Astrocyte of the cerebellum (primary cell): ENCODE results near the gene TEPSIN.

ENCODE experiments used
- DNase-seq: peaks from one replicate; pipeline ENCODE4 v3.0.0-alpha.2; 2011; ENCODE audit warnings: low read depth
- H3K4me3 ChIP-seq: 2 replicates; pipeline ENCODE4 v1.5.1; 2011; ENCODE audit warnings: mild to moderate bottlenecking, low read depth, low read length, moderate library complexity
- in situ Hi-C: cut with HindIII; loops from 2 replicates; pipeline ENCODE4 v1.10.0; 2017; ENCODE audit warnings: low sequenced_read_pairs
- TF ChIP-seq, protein P1 (sequence below): IDR thresholded peaks from 2 replicates; pipeline ENCODE4 v1.5.1; 2012; ENCODE audit warnings: low read length, low read depth, moderate library complexity, mild to moderate bottlenecking; ENCODE audit errors: missing control alignments

Gene TEPSIN

DNA sequence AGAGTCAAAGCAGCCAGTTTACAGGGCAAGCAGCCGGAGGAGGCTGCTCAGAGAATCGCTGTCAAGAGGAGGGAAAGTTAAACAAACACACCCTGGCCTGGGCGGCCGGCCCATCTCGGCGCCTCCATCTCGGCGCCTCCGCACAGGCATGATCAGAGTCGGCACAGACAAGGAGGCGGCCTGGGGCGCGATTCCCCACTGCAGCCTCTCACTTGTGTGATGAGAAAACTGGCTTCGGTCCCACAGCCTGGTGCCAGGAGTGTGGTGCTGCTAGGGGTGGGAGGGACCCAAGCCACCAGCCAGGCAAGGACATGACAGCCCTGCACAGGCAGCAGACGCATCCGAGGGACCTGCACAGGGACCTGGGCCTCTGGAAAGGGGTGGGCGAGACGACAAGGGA is 38.6 kb upstream of the TEPSIN start:
- no peak overlapping the region for H3K4me3 ChIP-seq
- no peak for DNase-seq
- TF ChIP-seq, protein P1, sequence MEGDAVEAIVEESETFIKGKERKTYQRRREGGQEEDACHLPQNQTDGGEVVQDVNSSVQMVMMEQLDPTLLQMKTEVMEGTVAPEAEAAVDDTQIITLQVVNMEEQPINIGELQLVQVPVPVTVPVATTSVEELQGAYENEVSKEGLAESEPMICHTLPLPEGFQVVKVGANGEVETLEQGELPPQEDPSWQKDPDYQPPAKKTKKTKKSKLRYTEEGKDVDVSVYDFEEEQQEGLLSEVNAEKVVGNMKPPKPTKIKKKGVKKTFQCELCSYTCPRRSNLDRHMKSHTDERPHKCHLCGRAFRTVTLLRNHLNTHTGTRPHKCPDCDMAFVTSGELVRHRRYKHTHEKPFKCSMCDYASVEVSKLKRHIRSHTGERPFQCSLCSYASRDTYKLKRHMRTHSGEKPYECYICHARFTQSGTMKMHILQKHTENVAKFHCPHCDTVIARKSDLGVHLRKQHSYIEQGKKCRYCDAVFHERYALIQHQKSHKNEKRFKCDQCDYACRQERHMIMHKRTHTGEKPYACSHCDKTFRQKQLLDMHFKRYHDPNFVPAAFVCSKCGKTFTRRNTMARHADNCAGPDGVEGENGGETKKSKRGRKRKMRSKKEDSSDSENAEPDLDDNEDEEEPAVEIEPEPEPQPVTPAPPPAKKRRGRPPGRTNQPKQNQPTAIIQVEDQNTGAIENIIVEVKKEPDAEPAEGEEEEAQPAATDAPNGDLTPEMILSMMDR, result no peak
- in situ Hi-C loops, result no loop called here

DNA sequence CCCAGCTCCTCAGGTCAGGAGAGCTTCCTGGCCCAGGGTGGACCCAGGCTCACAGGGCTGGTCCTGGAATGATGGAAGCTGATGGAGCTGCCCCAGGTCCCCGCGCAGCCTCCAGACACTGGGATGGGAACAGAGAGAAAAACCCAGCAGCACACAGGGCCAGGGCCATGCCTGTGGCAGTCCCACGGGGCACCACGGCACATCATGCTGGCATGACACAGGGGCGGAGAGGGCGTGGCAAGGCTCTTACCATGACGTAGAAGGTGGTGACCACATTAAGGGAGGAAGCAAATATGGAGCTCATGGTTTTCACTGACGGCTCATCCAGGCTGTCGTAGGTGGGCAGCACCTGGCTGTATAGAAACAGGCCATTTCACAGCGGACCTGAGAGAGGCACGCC is 37.9 kb upstream of the TEPSIN start:
- in situ Hi-C loops, result no loop called here
- TF ChIP-seq, protein P1, result no peak
- DNase-seq, result no peak
- H3K4me3 ChIP-seq, result no peak overlapping the region

DNA sequence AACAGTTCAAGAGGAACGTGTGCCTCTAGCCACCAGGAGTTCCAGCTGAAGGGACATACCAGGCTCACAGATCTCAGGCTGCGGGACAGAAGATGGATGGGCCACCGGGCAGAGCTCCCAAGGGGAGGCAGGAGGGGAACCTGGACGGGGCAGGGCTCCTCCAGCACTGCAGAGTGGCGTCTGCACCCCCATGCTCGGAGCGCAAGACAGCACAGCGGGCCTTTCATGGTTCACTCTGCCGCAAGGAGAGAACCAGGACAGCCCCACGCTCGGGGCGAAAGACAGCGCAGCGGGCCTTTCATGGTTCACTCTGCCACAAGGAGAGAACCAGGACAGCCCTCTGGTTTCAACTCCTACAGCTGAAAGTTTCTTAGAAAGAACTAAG is 35.6 kb upstream of the TEPSIN start:
- in situ Hi-C loops, result no loop called here
- no peak overlapping the region for H3K4me3 ChIP-seq
- TF ChIP-seq, protein P1, result no peak
- no peak for DNase-seq

DNA sequence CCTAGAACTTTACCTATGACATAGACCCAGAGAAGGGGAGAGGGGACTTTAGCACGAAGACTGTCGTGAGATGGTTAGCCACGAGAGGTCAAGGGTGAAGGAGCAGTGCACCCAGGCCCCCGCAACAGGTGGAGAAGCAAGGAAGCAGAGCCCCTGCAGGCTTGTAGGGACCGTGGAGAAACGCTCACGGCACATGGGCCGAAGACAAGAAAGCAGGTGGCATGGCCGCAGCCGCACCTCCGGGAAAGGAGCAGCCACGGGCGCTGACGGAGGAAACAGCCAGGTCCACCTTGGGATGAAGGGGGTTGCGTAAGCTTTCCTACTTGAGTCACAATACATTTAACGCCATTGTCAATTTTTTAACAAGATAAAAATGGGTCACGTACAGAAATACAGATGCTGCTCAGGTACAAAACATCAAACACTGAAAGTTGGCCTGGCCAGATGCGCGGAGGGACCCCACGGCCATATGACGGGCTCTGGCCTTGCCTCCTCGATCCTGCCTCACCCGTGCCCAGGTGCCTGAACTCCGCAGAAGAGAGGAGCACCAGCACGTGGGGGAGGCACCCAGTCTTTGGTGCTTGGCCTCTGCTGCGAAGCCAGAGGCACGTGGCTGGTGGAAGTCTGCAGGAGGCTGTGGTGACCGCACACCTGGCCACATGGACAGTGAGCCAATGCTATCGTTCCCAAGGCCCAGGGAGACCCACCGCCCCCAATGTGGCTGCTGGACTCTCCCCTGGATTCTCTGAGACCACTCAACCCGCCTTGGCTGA is 35.0 kb upstream of the TEPSIN start:
- DNase-seq, result no peak
- H3K4me3 ChIP-seq, result no peak overlapping the region
- in situ Hi-C loops, result no loop called here
- TF ChIP-seq, protein P1, result no peak

DNA sequence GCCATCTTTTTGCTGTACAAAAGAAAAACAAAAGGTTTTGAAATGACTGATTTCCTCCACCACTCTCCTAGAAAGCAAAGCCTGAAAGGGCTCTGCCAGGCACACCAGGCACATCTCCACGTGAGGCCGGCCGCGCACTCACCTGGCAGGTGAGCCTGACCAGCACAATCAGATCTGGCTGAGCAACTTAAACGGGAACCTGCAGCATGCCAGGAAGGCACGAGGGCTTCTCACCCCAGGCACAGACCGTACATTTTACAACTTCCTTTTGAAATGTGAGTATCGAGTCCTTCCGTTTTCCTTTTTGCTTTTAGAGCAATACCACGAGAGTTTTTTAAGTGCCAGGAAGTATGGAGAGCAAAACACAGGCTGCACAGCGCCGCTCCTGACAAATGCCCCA is 33.8 kb upstream of the TEPSIN start:
- TF ChIP-seq, protein P1, result no peak
- H3K4me3 ChIP-seq, result no peak overlapping the region
- no peak for DNase-seq
- in situ Hi-C loops, result no loop called here

DNA sequence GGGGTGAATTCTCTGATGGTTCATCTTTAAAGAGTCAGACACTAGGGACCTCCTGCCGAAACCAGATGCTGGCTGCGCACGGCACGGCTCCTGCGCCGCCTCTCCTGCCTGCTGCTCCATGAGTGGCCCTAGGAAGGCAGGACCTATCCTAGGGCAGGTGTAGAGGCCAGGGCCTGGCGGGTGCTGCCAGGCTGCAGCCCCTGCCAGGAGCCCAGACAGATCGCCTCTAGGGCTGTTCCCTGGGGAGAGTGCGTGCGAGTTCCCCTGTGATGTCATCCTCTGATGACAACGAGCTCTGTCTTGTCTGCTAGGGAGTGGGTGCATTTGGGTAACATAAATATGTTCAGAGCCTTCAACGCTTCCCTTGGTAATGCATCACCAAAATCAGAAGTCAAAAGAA is 32.4 kb upstream of the TEPSIN start:
- TF ChIP-seq, protein P1, result no peak
- in situ Hi-C loops, result no loop called here
- no peak overlapping the region for H3K4me3 ChIP-seq
- DNase-seq, result no peak
